K562 (cell line): ENCODE data around the gene WIPF2. TPM values are rescaled to one million over a fixed set of nuclear protein-coding genes. Genes with fewer than 3 reads are reported as not detected.

ENCODE experiments used
- ATAC-seq: fragments of 200-7000 bp; cut with Tn5 transposase; 3 replicates; pipeline ENCODE4 v1.9.1; 2020; ENCODE audit warnings: moderate library complexity
- BruUV-seq: library from RNA; stranded (reverse); fragments of 400-500 nt; replicated peaks from 2 replicates; lab custom pipeline; 2021; lab: Mats Ljungman, UMichigan
- CTCF ChIA-PET: fragments of 300-600 bp; formaldehyde crosslinking; extraction: SDS; loops from one replicate; lab custom pipeline; 2021; ENCODE audit warnings: low intra/inter-chr PET ratio; lab: Yijun Ruan, JAX
- POLR2A ChIA-PET: fragments of 300-600, 350-650 bp; sonication (Branson Sonifier 250); formaldehyde crosslinking; extraction: SDS; loops from one replicate; lab custom pipeline; 2021; ENCODE audit warnings: antibody characterized with exemption, inconsistent platforms; lab: Yijun Ruan, JAX
- DNase-seq, 4 experiments: peaks; one replicate each; pipeline versions ENCODE4 v3.0.0 to v3.0.0-alpha.2; 2011 to 2018; ENCODE audit warnings: low spot score in 3 of 4, mixed read lengths in 3 of 4; ENCODE audit errors: extremely low read depth in 1 of 4
- FAIRE-seq: peaks from 2 replicates; lab custom pipeline; 2011; peaks lifted over from hg19 to GRCh38; lab: Jason Lieb, UNC
- H2AFZ ChIP-seq: 2 replicates; pipeline ENCODE4 v1.6.0; 2011; ENCODE audit warnings: low read depth, low read length, control low read depth, inconsistent platforms
- H3K27ac ChIP-seq: fragments of 200-600 bp; 3 replicates; pipeline ENCODE4 v1.8.0; 2011; ENCODE audit warnings: low read depth, mild to moderate bottlenecking, control low read depth, inconsistent platforms, low read length, moderate library complexity, mixed read lengths; ENCODE audit errors: extremely low read depth
- H3K27me3 ChIP-seq, 2 experiments: fragments of 300-600 bp in 1 of 2; 2 replicates in 1 of 2; 3 replicates in 1 of 2; pipeline versions ENCODE4 v1.6.0 to v1.8.0; 2011; ENCODE audit warnings: inconsistent platforms in 2 of 2, low read length in 2 of 2, mild to moderate bottlenecking in 1 of 2, mixed read lengths in 1 of 2, moderate library complexity in 1 of 2; ENCODE audit not compliant: control insufficient read depth in 2 of 2, insufficient read depth in 2 of 2
- H3K36me3 ChIP-seq: fragments of 300-600 bp; 3 replicates; pipeline ENCODE4 v1.8.0; 2011; ENCODE audit warnings: mild to moderate bottlenecking, low read length, inconsistent platforms; ENCODE audit not compliant: control insufficient read depth, insufficient read depth
- H3K4me1 ChIP-seq, 2 experiments: fragments of 200-600 bp in 1 of 2; replicated peaks in 1 of 2; 2 replicates in 1 of 2; 3 replicates in 1 of 2; pipeline versions ENCODE4 v1.5.1 to v1.8.0; 2011; ENCODE audit warnings: inconsistent platforms in 2 of 2, low read length in 2 of 2, mild to moderate bottlenecking in 1 of 2, mixed read lengths in 1 of 2, moderate library complexity in 1 of 2; ENCODE audit not compliant: control insufficient read depth in 2 of 2, insufficient read depth in 2 of 2
- H3K4me2 ChIP-seq: 2 replicates; pipeline ENCODE4 v1.6.1; 2011; ENCODE audit warnings: low read length, control low read depth, inconsistent platforms, mixed read lengths; ENCODE audit not compliant: insufficient read depth
- H3K4me3 ChIP-seq: fragments of 200-600 bp; sonication (generic), shearing (Covaris generic); 2 replicates; pipeline ENCODE4 v1.5.1; 2016; ENCODE audit warnings: control low read depth, inconsistent platforms
- H3K79me2 ChIP-seq: fragments of 200-600 bp; 3 replicates; pipeline ENCODE4 v1.8.0; 2011; ENCODE audit warnings: low read length, inconsistent platforms; ENCODE audit not compliant: control insufficient read depth, insufficient read depth
- H3K9ac ChIP-seq, 2 experiments: 2 replicates each; pipeline versions ENCODE4 v1.6.0 to v1.6.1; 2011; ENCODE audit warnings: low read depth in 2 of 2, low read length in 2 of 2, control low read depth in 1 of 2, inconsistent platforms in 1 of 2, mild to moderate bottlenecking in 1 of 2, mixed read lengths in 1 of 2; ENCODE audit not compliant: insufficient read depth in 1 of 2
- H3K9me1 ChIP-seq: one replicate; pipeline ENCODE4 v1.6.0; 2011; ENCODE audit warnings: inconsistent platforms, mild to moderate bottlenecking, low read length, moderate library complexity; ENCODE audit not compliant: control insufficient read depth, insufficient read depth
- H3K9me3 ChIP-seq: replicated peaks from 2 replicates; pipeline ENCODE4 v1.5.1; 2011; ENCODE audit warnings: low read depth, low read length, inconsistent platforms; ENCODE audit not compliant: control insufficient read depth, insufficient read depth
- H4K20me1 ChIP-seq: replicated peaks from 2 replicates; pipeline ENCODE4 v1.6.1; 2011; ENCODE audit warnings: low read length, inconsistent platforms, mixed read lengths; ENCODE audit not compliant: control insufficient read depth, insufficient read depth
- KAT7 ChIP-seq: sonication (generic); formaldehyde crosslinking; IDR thresholded peaks from 2 replicates; pipeline ENCODE4 v1.8.0; 2022; ENCODE audit warnings: missing genetic modification reagents, mild to moderate bottlenecking, borderline replicate concordance
- SLC30A9 ChIP-seq: fragments of 250-450 bp; sonication (Bioruptor Pico); IDR thresholded peaks from 2 replicates; pipeline ENCODE4 v1.8.0; 2022; ENCODE audit warnings: mild to moderate bottlenecking, moderate library complexity
- TAF9B ChIP-seq: fragments of 450-650 bp; IDR thresholded peaks from 2 replicates; pipeline ENCODE4 v1.6.1; 2018; ENCODE audit warnings: mild to moderate bottlenecking; ENCODE audit not compliant: partially characterized antibody
- TEAD4 ChIP-seq, 2 experiments: sonication (generic) in 1 of 2; formaldehyde crosslinking in 1 of 2; IDR thresholded peaks; 2 replicates each; pipeline versions ENCODE4 v1.6.1 to v1.8.0; 2012 to 2022; ENCODE audit warnings: borderline replicate concordance in 1 of 2, inconsistent platforms in 1 of 2, low read length in 1 of 2, mild to moderate bottlenecking in 1 of 2, missing genetic modification reagents in 1 of 2
- ZKSCAN8 ChIP-seq: fragments of 200-800 bp; sonication (Bioruptor generic); IDR thresholded peaks from 2 replicates; pipeline ENCODE4 v1.6.1; 2016; ENCODE audit warnings: missing genetic modification characterization, missing compliant biosample characterization
- WGBS: fragments of 100-300 bp; shearing (Covaris generic); methylation state at CpG from one replicate; pipeline ENCODE4 v1.1.6; 2016; ENCODE audit warnings: low coverage, mixed read lengths; ENCODE audit not compliant: insufficient coverage; ENCODE audit errors: missing lambda C conversion rate; 5-methylcytosine and 5-hydroxymethylcytosine counted together
- in situ Hi-C: fragments of 300-500 bp; cut with MboI; formaldehyde crosslinking; loops from 4 replicates; pipeline ENCODE4 v1.15.0; 2018; ENCODE audit warnings: inconsistent platforms, mixed read lengths
- intact Hi-C: fragments of 100-400 bp; cut with micrococcal nuclease; formaldehyde crosslinking; loops from 2 replicates; pipeline ENCODE4 v1.14.2; 2022
- polyA plus RNA-seq, 8 experiments: library from polyadenylated mRNA; depleted of rRNA in 4 of 8; stranded (reverse) in 5 of 8; unstranded in 3 of 8; fragments of >200 nt; fragmentation: Nextera tagmentation in 2 of 8; fragmentation: Illumina TruSeq in 1 of 8; extraction: Ambion mirVana in 2 of 8; extraction: Trizol in 1 of 8; gene quantifications; 2 replicates each; pipeline versions ENCODE4 v1.2.1 to v1.2.3, GENCODE V29; 2011 to 2014; ENCODE audit warnings: inconsistent platforms in 1 of 8, missing spikeins in 1 of 8
- total RNA-seq, 7 experiments: library from RNA; depleted of rRNA in 6 of 7; stranded (reverse); fragments of >200 nt in 6 of 7; fragmentation: Illumina TruSeq in 2 of 7; extraction: Trizol in 2 of 7; gene quantifications; 2 replicates each; pipeline versions ENCODE4 v1.2.1 to v1.2.3, GENCODE V29; 2011 to 2021; ENCODE audit warnings: low replicate concordance in 1 of 7

Gene WIPF2
- total and polyA plus RNA-seq, 9 of the 15 experiments (the other 6 are each of a cell fraction or from before 2014, with no cell fraction given) = 3.6 to 15.0 (median 5.3) TPM

DNA sequence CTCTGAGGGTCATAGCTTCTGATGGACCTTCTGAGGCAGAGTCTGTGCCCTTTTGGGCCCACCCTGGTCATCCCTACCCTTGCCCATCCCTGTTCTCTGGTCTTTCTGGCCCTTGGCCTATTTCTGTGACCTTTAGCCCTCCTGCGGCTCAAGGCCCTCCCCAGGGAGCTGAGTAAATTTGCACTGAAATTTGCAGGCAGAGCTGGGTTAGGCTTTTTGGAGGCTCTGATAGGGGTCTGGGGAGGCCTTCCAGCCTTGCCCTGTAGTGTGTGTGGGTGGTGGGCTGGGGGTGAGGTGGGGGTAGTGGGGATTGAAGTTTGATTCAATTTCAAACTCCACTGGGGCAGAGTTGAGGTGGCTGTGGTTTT lies 107.7 kb downstream of the WIPF2 start (continued):
- TF ChIP-seq SLC30A9 (CRISPR knock-in tag) (no peak), TEAD4 (IDR thresholded peaks at IDR 0.05; ENCODE audit: low read length) (no peak), TEAD4 (CRISPR knock-in tag; IDR thresholded peaks at IDR 0.05; ENCODE audit: borderline replicate concordance) (no peak)

DNA sequence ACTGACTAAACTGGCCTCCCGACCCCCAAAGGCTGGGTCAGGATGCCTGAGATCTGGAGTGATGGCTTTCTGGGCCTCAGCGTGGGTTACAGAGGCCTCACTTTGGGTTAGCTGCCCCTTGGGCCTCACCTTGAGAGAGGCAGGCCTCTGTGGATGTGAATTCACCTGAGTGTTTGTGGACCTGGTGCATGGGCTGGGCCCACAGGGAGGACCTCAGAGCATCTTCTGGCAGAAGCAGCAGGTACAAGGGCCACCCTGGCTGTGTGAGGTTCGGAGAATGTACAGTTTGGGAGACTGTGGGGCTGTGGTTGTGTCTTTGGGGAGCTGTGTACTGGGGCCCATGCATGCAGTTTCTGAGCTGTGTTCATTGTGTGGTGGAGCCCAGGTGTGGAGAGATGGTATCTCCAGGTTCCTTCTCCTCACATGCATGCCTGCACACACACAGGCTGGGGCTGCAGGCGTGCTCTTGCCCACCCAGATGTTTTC lies 108.2 kb downstream of the WIPF2 start:
- Histone ChIP-seq H3K4me3 (no peak overlapping the region), H3K79me2 (peaks cover 70% of the 10 kb centered on the region), H3K9ac (peak overlapping the region in 1 of 2 experiments; percentile 56; a peak in 2 of 4 replicates), H3K9me1 (peaks cover 6% of the 10 kb centered on the region), H2AFZ (no peak overlapping the region), H3K27ac (no peak overlapping the region), H3K4me2 (no peak overlapping the region), H3K4me1 (peaks cover 19 to 62% of the 10 kb centered on the region in 2 experiments), H4K20me1 (peaks cover 7% of the 10 kb centered on the region), H3K27me3 (no peaks in the 10 kb centered on the region), H3K36me3 (peaks cover 20% of the 10 kb centered on the region; the same call in 1 of the 3 replicates), H3K9me3 (no peaks in the 10 kb centered on the region)
- DNase-seq (no peak), ATAC-seq (no peak), FAIRE-seq (no peak)
- BruUV-seq = no TSS peak
- 77% methylated on average over 3 of the region's 4 CpGs for WGBS
- POLR2A ChIA-PET = interaction anchor here (0.7 to 1.4 kb wide), 4 partner anchors 8 to 1361 kb away, joined by 3 to 4 read pairs (median 4); no protein-coding TSS in a partner anchor
- in situ Hi-C loops = no loop called here
- CTCF ChIA-PET = no interaction called here
- no peak for TF ChIP-seq TAF9B
- no peak for TF ChIP-seq ZKSCAN8 (CRISPR knock-in tag)
- no peak for TF ChIP-seq KAT7 (CRISPR knock-in tag)
- intact Hi-C loops = no loop called here
